NCI-H345 treated with DMSO at 0.1 percent for 48 hours (cell line): Measurements from ENCODE around the gene ZNF275.
"Not testable (repeated sequence)": the region's sequence is repeated elsewhere in the genome, so short reads cannot be mapped to it uniquely, and the experiment has no call there.

Experiments used
- DNase-seq: peaks from one replicate; lab custom pipeline; 2025; ENCODE audit not compliant: unreplicated experiment; lab: John Stamatoyannopoulos, UW

Gene ZNF275

DNA sequence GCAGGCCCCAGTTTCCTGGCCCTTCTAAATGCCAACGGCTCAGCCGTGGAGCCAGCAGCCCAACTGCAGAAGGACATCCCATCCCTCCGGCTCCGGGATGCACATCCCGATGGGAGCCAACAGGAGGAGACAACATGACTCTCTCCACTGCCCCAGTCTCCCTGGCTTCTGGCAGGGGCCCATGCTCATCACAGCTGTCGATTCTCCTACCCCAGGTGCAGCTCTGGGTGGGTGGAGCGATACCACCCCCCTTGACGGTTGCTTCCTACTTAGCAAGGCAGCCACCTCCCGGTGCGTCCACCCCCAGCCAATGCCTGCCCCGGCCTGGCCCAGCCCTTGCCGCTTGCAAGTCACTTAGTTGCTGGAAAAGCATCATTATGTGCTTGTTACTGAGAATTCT is 19.5 kb downstream of the ZNF275 start:
- DNase-seq, result no peak

- no peak for DNase-seq
Observed at GRCh38 chrX:153357877-153358276, 23.9 kb downstream of the ZNF275 start.

- DNase-seq, result no peak
Observed at GRCh38 chrX:153361781-153362397, 27.9 kb downstream of the ZNF275 start.

DNA sequence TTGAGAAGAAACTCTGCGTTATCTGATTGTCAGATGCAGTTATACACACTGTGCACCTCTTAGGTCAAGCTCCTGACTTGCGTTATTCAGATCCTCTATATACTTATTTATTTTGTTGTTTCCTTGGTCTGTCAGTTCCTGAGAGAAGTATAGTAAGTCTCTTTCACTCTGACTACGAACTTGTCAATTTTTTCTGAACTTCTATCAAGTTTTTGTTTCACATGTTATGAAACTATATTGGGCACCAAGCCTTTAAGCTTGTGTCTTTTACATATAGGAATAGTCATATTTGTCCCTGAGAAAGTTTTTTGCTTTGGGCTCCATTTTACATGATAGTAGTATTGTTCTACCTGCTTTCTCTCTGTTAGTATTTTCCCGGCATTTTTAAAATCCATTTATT is 31.7 kb downstream of the ZNF275 start:
- no peak for DNase-seq

GRCh38 chrX:153366119-153366518 is 32.2 kb downstream of the ZNF275 start:
- no peak for DNase-seq

- DNase-seq, result no peak
Observed at GRCh38 chrX:153366878-153367538, 33.1 kb downstream of the ZNF275 start.

GRCh38 chrX:153370293-153371055 is 36.5 kb downstream of the ZNF275 start:
- no peak for DNase-seq

GRCh38 chrX:153371256-153371655 is 37.3 kb downstream of the ZNF275 start:
- DNase-seq, result no peak

DNA sequence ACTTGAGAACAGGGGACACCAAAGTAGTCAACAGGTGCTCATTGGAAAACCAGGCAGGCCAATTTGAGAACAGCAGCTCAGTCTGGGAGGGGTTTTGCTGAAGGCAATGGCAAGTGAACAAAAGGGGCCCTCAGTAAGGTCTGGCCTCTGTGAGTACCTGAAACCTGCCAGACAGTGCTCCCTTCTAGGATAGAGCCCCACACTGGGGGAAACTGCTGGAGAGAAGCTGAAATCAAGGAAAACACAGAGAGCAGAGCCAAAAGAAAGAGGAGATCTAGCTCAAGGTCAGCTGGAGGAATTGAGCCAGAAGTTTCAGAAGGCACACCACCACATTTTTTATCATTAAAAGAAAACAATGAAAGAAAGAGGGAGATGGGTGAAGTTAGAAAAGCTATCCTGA is 39.0 kb downstream of the ZNF275 start:
- peak; percentile 16 for DNase-seq

- DNase-seq, result no peak
Observed at GRCh38 chrX:153374426-153374825, 40.5 kb downstream of the ZNF275 start.

GRCh38 chrX:153375571-153375970 is 41.6 kb downstream of the ZNF275 start:
- no peak for DNase-seq

DNA sequence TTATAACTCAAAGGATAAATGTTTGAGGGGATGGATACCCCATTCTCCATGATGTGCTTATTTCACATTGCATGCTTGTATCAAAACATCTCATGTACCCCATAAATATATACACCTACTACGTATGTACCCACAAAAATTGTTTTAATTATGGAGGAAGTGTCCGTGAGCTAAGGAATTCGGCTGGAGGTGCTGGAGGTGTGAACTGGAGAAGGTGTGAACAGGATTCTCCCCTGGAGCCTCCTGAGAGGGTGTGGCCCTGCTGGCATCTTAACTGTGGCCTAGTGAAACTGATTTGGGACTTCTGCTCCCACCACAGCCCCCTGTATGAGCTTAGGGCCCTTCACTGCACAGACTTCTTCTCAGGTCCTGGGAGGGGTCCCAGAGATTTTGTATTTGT is 43.8 kb downstream of the ZNF275 start:
- no peak for DNase-seq

GRCh38 chrX:153378607-153379006 is 44.7 kb downstream of the ZNF275 start:
- no peak for DNase-seq

- no peak for DNase-seq
Observed at GRCh38 chrX:153379508-153379907, 45.6 kb downstream of the ZNF275 start.

DNA sequence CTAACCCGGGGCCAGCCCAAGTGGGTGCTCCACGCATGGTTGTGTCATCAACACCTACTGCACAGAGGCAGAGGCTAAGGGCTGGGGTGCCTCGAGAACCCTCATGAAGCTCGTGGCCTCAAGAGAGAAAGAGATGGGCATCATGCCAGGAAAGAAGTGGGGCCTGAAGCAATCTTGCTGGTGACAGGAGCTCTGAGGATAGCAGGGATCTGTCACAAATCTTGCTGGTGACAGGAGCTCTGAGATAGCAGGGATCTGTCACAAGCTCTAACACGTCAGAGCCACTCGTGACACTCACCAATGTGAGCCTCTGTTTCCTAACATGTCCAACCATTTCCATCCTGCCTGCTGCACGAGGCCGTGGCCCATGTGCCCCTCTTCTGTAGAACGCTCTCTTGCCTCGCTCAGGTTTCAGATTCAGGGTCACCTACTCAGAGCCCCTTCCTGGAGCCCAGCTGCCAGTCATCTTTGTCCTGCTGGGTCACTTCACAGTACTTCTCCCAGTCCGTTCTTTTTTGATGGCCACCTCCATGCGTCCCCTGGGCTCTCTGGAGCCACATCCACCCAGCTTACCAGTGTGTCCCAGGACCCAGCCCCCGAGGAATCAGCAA is 46.1 kb downstream of the ZNF275 start:
- no peak for DNase-seq

GRCh38 chrX:153380691-153381090 is 46.7 kb downstream of the ZNF275 start:
- DNase-seq, result no peak

DNA sequence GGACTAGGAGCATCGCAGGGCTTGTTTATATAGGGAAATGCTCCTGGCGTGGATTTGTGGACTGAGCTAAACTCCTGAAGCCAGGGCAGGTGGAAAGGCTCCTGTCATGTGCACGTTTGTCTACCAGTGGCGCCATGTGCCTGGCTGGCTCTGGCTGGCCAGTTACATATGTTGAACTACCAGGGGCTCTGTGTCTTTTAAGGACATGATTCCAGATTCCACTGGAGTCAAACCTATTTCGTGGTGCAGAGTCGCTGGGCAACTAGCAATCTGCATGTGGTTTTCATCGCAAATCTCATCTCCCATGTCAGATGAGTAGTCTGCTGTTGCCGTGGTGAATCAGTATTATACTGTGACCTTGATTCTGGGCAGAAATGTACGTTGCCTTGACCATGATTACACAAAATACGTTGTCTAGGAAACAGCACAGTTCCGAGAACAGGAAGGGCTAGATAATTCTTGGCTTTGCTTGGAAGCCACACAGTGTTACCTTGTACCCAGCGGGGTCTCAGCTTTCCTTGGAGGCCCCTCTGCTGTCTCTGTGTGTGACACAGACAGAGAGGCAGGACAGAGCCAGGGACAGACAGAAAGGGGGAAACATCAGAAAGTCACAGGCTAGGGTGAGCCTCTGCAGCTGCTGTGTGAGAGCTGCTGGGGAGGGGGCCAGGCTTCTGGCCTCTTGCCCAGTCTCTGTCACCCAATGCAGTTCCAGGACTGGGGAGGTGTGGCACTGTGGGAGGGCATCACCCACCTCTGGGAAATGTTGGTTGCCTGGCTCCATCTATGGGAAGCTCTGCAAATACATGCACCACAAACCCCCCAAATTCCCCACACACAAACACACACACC is 48.0 kb downstream of the ZNF275 start:
- peak; percentile 46 for DNase-seq

GRCh38 chrX:153382563-153383482 is 48.9 kb downstream of the ZNF275 start:
- DNase-seq, result no peak

- DNase-seq, result no peak
Observed at GRCh38 chrX:153384390-153384789, 50.4 kb downstream of the ZNF275 start.

DNA sequence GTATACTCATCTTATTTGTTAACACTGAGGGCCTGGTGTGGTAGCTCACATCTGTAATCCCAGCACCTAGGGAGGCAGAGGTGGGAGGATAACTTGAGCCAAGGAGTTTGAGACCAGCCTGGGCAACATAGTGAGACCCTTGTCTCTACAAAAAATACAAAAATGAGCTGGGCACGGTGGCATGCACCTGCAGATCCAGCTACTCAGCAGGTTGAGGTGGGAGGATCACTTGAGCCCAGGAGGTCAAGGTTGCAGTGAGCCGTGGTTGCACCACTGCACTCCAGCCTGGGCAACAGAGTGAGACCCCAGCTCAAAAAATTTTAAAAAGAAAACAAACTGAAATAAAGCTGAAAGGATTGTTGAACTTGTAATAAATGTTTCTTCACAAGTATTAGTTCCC is 51.0 kb downstream of the ZNF275 start:
- DNase-seq, result not testable (repeated sequence)
